Measurements from ENCODE around the gene DPY19L1. TPM values are rescaled to one million over a fixed set of nuclear protein-coding genes. Genes with fewer than 3 reads are reported as not detected.
"Not testable (repeated sequence)": the region's sequence is repeated elsewhere in the genome, so short reads cannot be mapped to it uniquely, and the experiment has no call there.

The DPY19L1 gene
- total RNA-seq, 4 donors from 2014 or later: 10.8 to 14.3 (median 11.8) TPM

- intact Hi-C loops (cut with DNase I): no loop called here
- TF ChIP-seq POLR2A (IDR thresholded peaks at IDR 0.05; ENCODE audit: low read depth) (no peak), EP300 (IDR thresholded peaks at IDR 0.05) (no peak), CTCF (IDR thresholded peaks at IDR 0.05) (no peak), POLR2AphosphoS5 (IDR thresholded peaks at IDR 0.05) (no peak)
- no peaks in the 10 kb centered on the region for H3K4me1 ChIP-seq
- no peak overlapping the region for H3K27ac ChIP-seq (replicated peaks in 1 of 4)
- DNase-seq (ENCODE audit: extremely low spot score): no peak
- no peaks in the 10 kb centered on the region for H3K36me3 ChIP-seq
- H3K27me3 ChIP-seq: no peaks in the 10 kb centered on the region
- 95% methylated on average over 2 of the region's 2 CpGs for WGBS
- H3K9me3 ChIP-seq: peaks cover 0 to 11% (median 8%) of the 10 kb centered on the region in 4 donors
- no peak overlapping the region for H3K4me3 ChIP-seq
Measured at GRCh38 chr7:34912236-34912635, 125.0 kb downstream of the DPY19L1 start.

- H3K36me3 ChIP-seq; H3K4me3 ChIP-seq; H3K9me3 ChIP-seq; DNase-seq (ENCODE audit: extremely low spot score); H3K27ac ChIP-seq (replicated peaks in 1 of 4); H3K4me1 ChIP-seq; intact Hi-C loops (cut with DNase I); H3K27me3 ChIP-seq: not testable (repeated sequence)
- WGBS: 79% methylated on average over 28 of the region's 30 CpGs
Measured at GRCh38 chr7:34906266-34906850, 130.9 kb downstream of the DPY19L1 start.

GRCh38 chr7:34904987-34905386, 132.3 kb downstream of the DPY19L1 start:
- intact Hi-C loops (cut with DNase I): no loop called here
- no peak overlapping the region for H3K27ac ChIP-seq (replicated peaks in 1 of 4)
- no peaks in the 10 kb centered on the region for H3K9me3 ChIP-seq
- no peaks in the 10 kb centered on the region for H3K4me1 ChIP-seq
- 49% methylated on average over 4 of the region's 4 CpGs for WGBS
- no peaks in the 10 kb centered on the region for H3K36me3 ChIP-seq
- peaks cover 0 to 7% (median 0%) of the 10 kb centered on the region in 4 donors for H3K27me3 ChIP-seq
- no peak overlapping the region for H3K4me3 ChIP-seq
- no peak for DNase-seq (ENCODE audit: extremely low spot score)
- TF ChIP-seq POLR2A (IDR thresholded peaks at IDR 0.05; ENCODE audit: low read depth) (no peak), POLR2AphosphoS5 (IDR thresholded peaks at IDR 0.05) (no peak), CTCF (IDR thresholded peaks at IDR 0.05) (no peak), EP300 (IDR thresholded peaks at IDR 0.05) (no peak)

GRCh38 chr7:34903921-34904320, 133.4 kb downstream of the DPY19L1 start:
- H3K27me3 ChIP-seq; DNase-seq (ENCODE audit: extremely low spot score); H3K4me3 ChIP-seq; H3K27ac ChIP-seq (replicated peaks in 1 of 4); intact Hi-C loops (cut with DNase I); H3K9me3 ChIP-seq; H3K4me1 ChIP-seq; H3K36me3 ChIP-seq: not testable (repeated sequence)
- 75% methylated on average over 2 of the region's 2 CpGs for WGBS

- Histone ChIP-seq H3K4me3 (no peak overlapping the region), H3K27ac (replicated peaks in 1 of 4) (no peak overlapping the region), H3K36me3 (no peaks in the 10 kb centered on the region), H3K4me1 (no peaks in the 10 kb centered on the region), H3K9me3 (no peaks in the 10 kb centered on the region), H3K27me3 (peaks cover 0 to 7% (median 0%) of the 10 kb centered on the region in 4 donors)
- no peak for DNase-seq (ENCODE audit: extremely low spot score)
- no peak for TF ChIP-seq CTCF (IDR thresholded peaks at IDR 0.05)
- no peak for TF ChIP-seq POLR2AphosphoS5 (IDR thresholded peaks at IDR 0.05)
- TF ChIP-seq EP300 (IDR thresholded peaks at IDR 0.05): no peak
- TF ChIP-seq POLR2A (IDR thresholded peaks at IDR 0.05; ENCODE audit: low read depth): no peak
- intact Hi-C loops (cut with DNase I): no loop called here
- 83% methylated on average over 6 of the region's 6 CpGs for WGBS
Measured at GRCh38 chr7:34902182-34902581, 135.1 kb downstream of the DPY19L1 start.

- no peak for DNase-seq (ENCODE audit: extremely low spot score)
- no peaks in the 10 kb centered on the region for H3K9me3 ChIP-seq
- H3K4me3 ChIP-seq: no peak overlapping the region
- H3K4me1 ChIP-seq: no peaks in the 10 kb centered on the region
- 63% methylated on average over 4 of the region's 4 CpGs for WGBS
- TF ChIP-seq CTCF (IDR thresholded peaks at IDR 0.05) (no peak), EP300 (IDR thresholded peaks at IDR 0.05) (no peak), POLR2AphosphoS5 (IDR thresholded peaks at IDR 0.05) (no peak), POLR2A (IDR thresholded peaks at IDR 0.05; ENCODE audit: low read depth) (no peak)
- no peak overlapping the region for H3K27ac ChIP-seq (replicated peaks in 1 of 4)
- no peaks in the 10 kb centered on the region for H3K36me3 ChIP-seq
- H3K27me3 ChIP-seq: no peaks in the 10 kb centered on the region
- intact Hi-C loops (cut with DNase I): no loop called here
Measured at GRCh38 chr7:34900891-34901513, 136.3 kb downstream of the DPY19L1 start.

Measured in esophagus muscularis mucosa (tissue), 4 donors.